GM21367 (cell line): Measurements from ENCODE around the gene NLRC5.

ENCODE experiments used
- ATAC-seq: cut with Tn5 transposase; IDR thresholded peaks from one replicate; pipeline ENCODE4 v1.9.1; 2021; ENCODE audit not compliant: unreplicated experiment

NLRC5 gene

GRCh38 chr16:57021757-57022156 lies 32.4 kb downstream of the NLRC5 start:
- no peak for ATAC-seq

- ATAC-seq = no peak
Measured at GRCh38 chr16:57022445-57022844, 33.1 kb downstream of the NLRC5 start.

- no peak for ATAC-seq
Measured at GRCh38 chr16:57023541-57024249, 34.3 kb downstream of the NLRC5 start.

DNA sequence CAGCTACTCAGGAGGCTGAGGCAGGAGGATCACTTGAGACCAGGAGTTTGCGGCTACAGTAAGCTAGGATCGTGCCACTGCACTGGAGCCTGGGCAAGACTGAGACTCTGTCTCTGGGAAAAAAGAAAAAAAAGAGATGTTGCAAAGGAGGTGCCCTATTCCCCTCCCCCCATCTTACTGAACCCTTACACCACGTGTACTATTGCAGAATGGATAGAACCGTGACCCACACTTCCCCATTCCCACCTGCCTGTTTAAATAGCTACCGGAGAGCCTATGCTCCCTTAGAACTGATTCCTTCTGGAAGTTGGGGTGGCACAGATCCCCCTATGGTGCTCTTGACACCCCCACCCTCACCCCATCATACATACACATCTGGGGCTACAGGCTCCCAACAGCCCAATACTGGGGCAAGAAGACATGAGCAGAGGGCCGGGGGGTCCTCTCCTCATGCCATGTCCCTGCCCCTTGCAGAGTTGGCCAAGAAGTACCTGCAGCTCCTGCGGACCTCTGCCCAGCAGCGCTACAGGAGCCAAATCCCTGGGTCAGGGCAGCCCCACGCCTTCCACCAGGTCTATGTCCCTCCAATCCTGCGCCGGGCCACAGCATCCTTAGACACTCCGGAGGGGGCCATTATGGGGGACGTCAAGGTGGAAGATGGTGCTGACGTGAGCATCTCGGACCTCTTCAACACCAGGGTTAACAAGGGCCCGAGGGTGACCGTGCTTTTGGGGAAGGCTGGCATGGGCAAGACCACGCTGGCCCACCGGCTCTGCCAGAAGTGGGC lies 35.7 kb downstream of the NLRC5 start:
- no peak for ATAC-seq

GRCh38 chr16:57025941-57026777 lies 36.8 kb downstream of the NLRC5 start:
- ATAC-seq = no peak

GRCh38 chr16:57026778-57027062 lies 37.4 kb downstream of the NLRC5 start:
- ATAC-seq = no peak

GRCh38 chr16:57027067-57027466 lies 37.7 kb downstream of the NLRC5 start:
- no peak for ATAC-seq

DNA sequence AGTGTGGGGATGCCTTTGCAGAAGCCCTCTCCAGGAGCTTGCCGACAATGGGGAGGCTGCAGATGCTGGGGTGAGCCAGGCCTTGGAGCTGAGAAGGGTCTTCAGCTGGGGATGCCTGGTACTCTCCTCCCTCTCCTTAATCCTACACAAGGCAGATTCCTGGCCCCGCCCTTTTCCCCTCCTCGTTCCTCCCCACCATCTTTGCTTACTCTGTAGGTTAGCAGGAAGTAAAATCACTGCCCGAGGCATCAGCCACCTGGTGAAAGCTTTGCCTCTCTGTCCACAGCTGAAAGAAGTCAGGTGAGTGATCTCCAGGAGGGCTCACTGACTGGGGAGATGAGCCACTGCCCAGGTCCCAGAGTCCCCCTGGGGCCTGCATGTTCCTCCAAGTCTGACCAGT lies 38.7 kb downstream of the NLRC5 start:
- ATAC-seq = no peak

DNA sequence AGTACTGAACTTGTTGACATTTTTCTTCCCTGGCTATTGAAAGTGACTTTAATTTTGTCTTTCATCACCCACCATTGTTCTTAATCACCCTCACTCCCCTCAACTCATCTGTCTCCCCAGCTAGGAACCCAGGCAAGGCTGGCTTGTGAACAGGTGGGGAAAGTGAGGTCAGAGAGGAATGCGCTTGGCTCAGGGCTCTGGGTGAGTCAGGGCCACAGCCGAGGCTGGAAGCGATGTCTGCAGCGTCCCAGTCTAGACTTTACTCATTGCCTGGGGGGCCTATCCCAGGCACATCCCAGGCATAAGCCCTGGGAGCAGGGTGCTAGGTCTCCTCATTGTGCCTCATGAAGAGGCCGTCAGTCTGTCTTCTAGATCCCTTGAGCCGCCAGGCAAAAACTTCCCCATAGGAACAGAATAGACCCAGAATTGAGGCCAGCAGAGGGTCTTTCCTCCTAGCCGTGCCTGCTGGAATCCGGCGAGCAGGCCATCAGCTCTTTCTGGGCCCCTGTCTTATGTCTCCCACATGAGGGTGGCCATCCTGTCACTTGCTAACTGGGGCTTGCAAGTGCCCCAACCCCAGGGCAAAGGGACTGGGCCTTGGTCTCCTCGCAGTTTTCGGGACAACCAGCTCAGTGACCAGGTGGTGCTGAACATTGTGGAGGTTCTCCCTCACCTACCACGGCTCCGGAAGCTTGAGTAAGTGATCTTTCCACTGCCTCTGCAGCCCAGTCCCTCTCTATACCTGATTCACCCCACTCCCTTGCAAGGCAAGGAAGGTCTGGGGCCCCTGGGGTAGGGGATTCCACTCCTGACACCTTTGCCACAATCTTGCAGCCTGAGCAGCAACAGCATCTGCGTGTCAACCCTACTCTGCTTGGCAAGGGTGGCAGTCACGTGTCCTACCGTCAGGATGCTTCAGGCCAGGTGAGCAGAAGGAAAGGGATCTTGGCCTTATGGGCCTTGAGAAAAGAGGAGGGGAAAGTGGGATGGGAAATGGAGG lies 40.1 kb downstream of the NLRC5 start:
- ATAC-seq = no peak

GRCh38 chr16:57030346-57030902 lies 41.1 kb downstream of the NLRC5 start:
- no peak for ATAC-seq

DNA sequence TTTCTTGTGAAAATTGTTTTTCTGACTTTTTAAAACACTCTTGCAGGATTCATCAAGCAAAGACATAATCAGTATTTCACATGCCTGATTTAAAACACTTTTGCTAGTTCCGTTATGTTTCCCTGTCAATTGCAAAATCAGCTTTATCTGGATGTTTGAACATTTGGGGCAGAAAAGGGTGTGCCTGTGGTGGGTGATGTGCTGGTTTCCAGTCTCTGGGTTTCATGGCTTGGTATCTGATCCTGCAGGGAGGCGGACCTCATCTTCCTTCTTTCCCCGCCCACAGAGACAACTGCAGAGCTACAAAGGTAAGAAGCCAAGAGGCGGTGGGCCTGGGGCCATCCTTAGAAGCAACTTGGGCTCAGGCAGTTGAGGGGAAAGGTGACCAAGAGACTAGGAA lies 41.8 kb downstream of the NLRC5 start:
- ATAC-seq = no peak

GRCh38 chr16:57032346-57032745 lies 43.0 kb downstream of the NLRC5 start:
- no peak for ATAC-seq

- ATAC-seq = no peak
Measured at GRCh38 chr16:57032931-57033330, 43.6 kb downstream of the NLRC5 start.

DNA sequence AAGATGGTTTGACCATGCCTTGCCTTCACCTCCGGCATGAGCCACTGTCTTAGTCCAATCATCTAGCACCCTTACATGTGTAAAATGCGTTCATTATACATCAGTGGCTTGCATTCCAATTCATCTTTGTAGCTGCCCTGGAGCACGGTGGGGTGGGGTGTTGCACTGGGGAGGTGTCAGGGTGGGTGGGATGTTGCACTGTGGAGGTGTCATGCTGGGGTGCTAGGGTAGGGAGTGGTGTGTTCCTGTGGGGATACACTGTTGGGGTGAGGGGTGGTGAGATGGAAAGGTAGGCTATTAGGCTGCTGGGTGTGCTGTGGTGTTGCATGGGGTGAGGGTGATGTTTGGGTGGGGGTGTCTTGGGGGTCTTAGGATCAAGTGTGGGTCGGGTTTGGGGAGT lies 47.0 kb downstream of the NLRC5 start:
- ATAC-seq = no peak

DNA sequence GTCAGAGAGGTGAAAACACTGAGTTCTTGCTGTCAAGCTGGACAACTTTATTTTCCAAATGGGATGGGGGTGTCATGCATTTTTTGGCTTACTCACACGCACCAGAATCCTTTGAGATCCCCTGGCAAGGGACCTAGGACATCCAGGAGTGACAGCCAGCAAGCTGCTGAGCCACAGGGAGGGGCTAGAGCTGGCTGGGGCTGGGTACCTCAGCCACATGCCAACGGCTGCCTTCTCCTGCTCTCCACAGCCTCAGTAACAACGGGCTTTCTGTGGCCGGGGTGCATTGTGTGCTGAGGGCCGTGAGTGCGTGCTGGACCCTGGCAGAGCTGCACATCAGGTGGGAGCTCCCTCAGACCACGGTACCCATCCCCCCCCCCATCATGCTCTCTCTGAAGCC lies 47.6 kb downstream of the NLRC5 start:
- no peak for ATAC-seq

- no peak for ATAC-seq
Measured at GRCh38 chr16:57038166-57038565, 48.8 kb downstream of the NLRC5 start.

DNA sequence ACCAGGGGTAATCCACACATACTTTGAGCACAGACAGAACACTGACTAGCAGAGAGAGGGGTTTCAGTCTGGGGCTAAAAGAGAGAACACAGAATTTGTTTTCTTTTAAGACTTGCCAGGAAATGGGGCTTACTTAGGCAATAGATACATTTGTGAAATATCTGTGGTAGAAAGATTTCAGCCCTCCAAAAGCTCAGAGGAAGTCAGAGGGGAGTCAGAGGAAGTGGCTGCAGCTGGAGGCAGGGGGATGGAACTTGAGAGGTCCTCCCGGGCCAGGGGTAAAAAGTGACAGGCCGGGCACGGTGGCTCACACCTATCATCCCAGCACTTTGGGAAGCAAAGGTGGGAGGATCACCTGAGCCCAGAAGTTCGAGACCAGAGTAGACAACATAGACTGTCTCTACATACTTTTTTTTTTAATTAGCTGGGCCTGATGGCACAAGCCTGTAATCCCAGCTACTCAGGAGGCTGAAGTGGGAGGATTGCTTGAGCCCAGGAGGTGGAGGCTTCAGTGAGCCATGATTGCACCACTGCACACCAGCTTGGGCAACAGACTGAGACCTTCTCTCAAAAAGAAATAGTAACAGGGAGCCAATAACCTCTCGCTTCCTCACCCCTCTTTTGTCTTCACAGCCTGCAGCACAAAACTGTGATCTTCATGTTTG lies 49.9 kb downstream of the NLRC5 start:
- ATAC-seq = no peak

GRCh38 chr16:57041182-57042156 lies 52.1 kb downstream of the NLRC5 start:
- ATAC-seq = peak; percentile 4
